T47D (cell line): ENCODE data around the gene LRP1.

ENCODE experiments used
- DNase-seq, 2 experiments: peaks; one replicate each; pipeline versions ENCODE4 v3.0.0 to v3.0.0-alpha.2; 2011 to 2012; ENCODE audit warnings: low read depth in 1 of 2, low spot score in 1 of 2
- JUND ChIP-seq: IDR thresholded peaks from 2 replicates; pipeline ENCODE4 v1.6.1; 2012; ENCODE audit warnings: low read depth
- in situ Hi-C: cut with HindIII; loops from 2 replicates; pipeline ENCODE4 v1.10.0; 2016; ENCODE audit warnings: low sequenced_read_pairs, low pct_unique_long_range_greater_than_20kb

LRP1 gene

GRCh38 chr12:57250541-57250940, 122.3 kb downstream of the LRP1 start:
- no peak for DNase-seq
- in situ Hi-C loops: no loop called here
- no peak for TF ChIP-seq JUND

- TF ChIP-seq JUND: no peak
- no peak for DNase-seq
- in situ Hi-C loops: no loop called here
Measured at GRCh38 chr12:57250956-57251355, 122.7 kb downstream of the LRP1 start, which contains the start of gene STAC3. STAC3 (minus strand) TSS chr12:57251187; CDS start chr12:57249636, 1,551 bp downstream.

- no peak for TF ChIP-seq JUND
- in situ Hi-C loops: no loop called here
- no peak for DNase-seq
Measured at GRCh38 chr12:57254506-57255280, 126.4 kb downstream of the LRP1 start.

- TF ChIP-seq JUND: no peak
- DNase-seq: no peak
- in situ Hi-C loops: no loop called here
Measured at GRCh38 chr12:57255916-57256315, 127.6 kb downstream of the LRP1 start.

DNA sequence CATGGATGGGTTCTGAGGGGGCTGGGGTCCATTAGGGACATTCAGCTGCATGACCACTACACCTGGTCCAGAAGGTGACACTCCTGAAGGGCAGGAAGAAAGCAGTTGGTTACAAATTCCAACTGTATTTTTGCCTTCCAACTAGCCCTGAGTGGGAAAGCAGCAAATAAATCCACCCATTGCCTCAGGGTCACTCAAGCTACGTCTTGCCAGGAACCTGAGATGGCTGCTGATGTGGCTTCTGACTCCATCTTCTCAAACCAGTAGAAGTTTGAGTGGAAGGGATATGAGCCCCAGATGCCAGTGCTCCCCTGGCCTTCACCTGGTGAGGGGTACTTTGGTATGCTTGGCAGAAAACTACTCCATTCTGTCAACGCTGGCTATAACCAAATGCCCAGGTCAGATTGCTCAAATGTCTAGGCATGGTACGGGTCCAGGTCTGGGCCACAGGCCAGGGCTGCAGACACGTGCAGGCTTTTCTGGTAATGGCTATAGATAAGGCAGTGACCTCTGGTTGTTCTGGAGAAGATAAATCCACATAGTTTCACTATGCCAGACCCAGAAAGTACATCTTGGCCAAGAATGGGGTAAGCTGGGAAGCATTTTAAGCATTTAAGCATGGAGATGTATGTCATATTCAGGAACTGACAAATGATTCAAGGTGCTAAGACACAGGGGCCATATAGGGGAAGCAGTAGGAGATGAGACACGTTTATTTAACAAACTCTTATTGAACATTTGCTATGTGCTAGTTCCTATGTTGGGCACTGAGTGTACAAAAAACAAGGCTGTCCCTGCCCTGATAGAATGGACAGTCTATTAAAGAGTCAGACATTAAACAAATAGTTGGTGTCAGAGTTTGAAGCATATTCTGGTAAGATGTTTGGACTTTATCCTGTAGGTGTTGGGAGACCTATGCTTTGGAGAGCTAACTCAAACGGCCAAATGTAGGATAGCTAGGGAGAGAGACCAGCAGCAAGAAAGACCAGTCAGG, 131.0 kb downstream of the LRP1 start:
- no peak for TF ChIP-seq JUND
- DNase-seq: no peak
- in situ Hi-C loops: no loop called here

GRCh38 chr12:57260366-57260765, 132.1 kb downstream of the LRP1 start:
- in situ Hi-C loops: no loop called here
- TF ChIP-seq JUND: no peak
- no peak for DNase-seq

- in situ Hi-C loops: no loop called here
- DNase-seq: no peak
- no peak for TF ChIP-seq JUND
Measured at GRCh38 chr12:57261428-57261865, 133.2 kb downstream of the LRP1 start.

- in situ Hi-C loops: no loop called here
- no peak for DNase-seq
Measured at GRCh38 chr12:57262126-57262822, 134.0 kb downstream of the LRP1 start.

More at GRCh38 chr12:57262126-57262822, 134.0 kb downstream of the LRP1 start:
- TF ChIP-seq JUND: no peak
